Cardiac muscle cell (in vitro differentiated cells and primary cell): ENCODE results near the gene SIGLEC6. TPM values are rescaled to one million over a fixed set of nuclear protein-coding genes. Genes with fewer than 3 reads are reported as not detected.

Experiments used
- DNase-seq, 2 donors: peaks; one replicate each; pipeline versions ENCODE4 v3.0.0 to v3.0.0-alpha.2; 2010 to 2017; ENCODE audit warnings: low read depth in 1 of 2, low spot score in 1 of 2
- H3K27ac ChIP-seq: fragments of 200-600 bp; sonication (generic); 2 replicates; pipeline ENCODE4 v1.5.1; 2016
- H3K27me3 ChIP-seq: fragments of 200-600 bp; sonication (generic); 2 replicates; pipeline ENCODE4 v1.6.0; 2016; ENCODE audit warnings: control low read depth
- H3K36me3 ChIP-seq: fragments of 200-600 bp; sonication (generic); 2 replicates; pipeline ENCODE4 v1.5.1; 2016; ENCODE audit warnings: control low read depth
- H3K4me1 ChIP-seq: fragments of 200-600 bp; sonication (generic); 2 replicates; pipeline ENCODE4 v1.8.1; 2017; ENCODE audit warnings: low read depth, mild to moderate bottlenecking, mixed run types
- H3K4me3 ChIP-seq: fragments of 200-600 bp; sonication (generic); 2 replicates; pipeline ENCODE4 v1.5.1; 2016; ENCODE audit warnings: mild to moderate bottlenecking
- H3K9me3 ChIP-seq: fragments of 200-600 bp; sonication (generic); 2 replicates; pipeline ENCODE4 v1.5.1; 2017; ENCODE audit warnings: low read depth, mild to moderate bottlenecking, control low read depth
- CTCF ChIP-seq: IDR thresholded peaks from 2 replicates; pipeline ENCODE4 v1.5.1; 2012; ENCODE audit warnings: low read depth, mild to moderate bottlenecking, low read length
- polyA plus RNA-seq: library from polyadenylated mRNA; unstranded; fragments of >200 nt; fragmentation: Nextera tagmentation; extraction: Ambion mirVana; gene quantifications from 2 replicates; pipeline ENCODE4 v1.2.1, GENCODE V29; 2016
- total RNA-seq: library from RNA; depleted of rRNA; stranded (reverse); fragments of >200 nt; gene quantifications from 2 replicates; pipeline ENCODE4 v1.2.3, GENCODE V29; 2016

The SIGLEC6 gene
- not detected in 2 replicates for total RNA-seq
- polyA plus RNA-seq = not detected in 2 replicates

- Histone ChIP-seq H3K9me3 (no peaks in the 10 kb centered on the region), H3K4me3 (no peak within 1 kb of the TSS), H3K27me3 (no peaks in the 10 kb centered on the region), H3K4me1 (no peaks in the 10 kb centered on the region), H3K36me3 (no peaks in the 10 kb centered on the region), H3K27ac (no peak within 1 kb of the TSS)
- TF ChIP-seq CTCF = no peak
- no peak for DNase-seq
Observed at GRCh38 chr19:51531349-51532315, at the start of gene SIGLEC6. TSS of gene SIGLEC6 (minus strand) at chr19:51531670. CDS start at chr19:51531648, 22 bp downstream.

- Histone ChIP-seq H3K9me3 (no peaks in the 10 kb centered on the region), H3K36me3 (peaks cover 26% of the 10 kb centered on the region), H3K4me1 (no peaks in the 10 kb centered on the region), H3K27ac (no peak overlapping the region), H3K4me3 (no peak overlapping the region), H3K27me3 (no peaks in the 10 kb centered on the region)
- TF ChIP-seq CTCF = no peak
- DNase-seq = no peak
Observed at GRCh38 chr19:51576850-51577249, 45.4 kb upstream of the SIGLEC6 start.

- no peaks in the 10 kb centered on the region for H3K9me3 ChIP-seq
- DNase-seq = peak in 1 of 2 donors; percentile 27
- H3K27ac ChIP-seq = no peak overlapping the region
- peaks cover 8% of the 10 kb centered on the region for H3K27me3 ChIP-seq
- no peak for TF ChIP-seq CTCF
- no peak overlapping the region for H3K4me3 ChIP-seq
- H3K36me3 ChIP-seq = peaks cover 12% of the 10 kb centered on the region
- no peaks in the 10 kb centered on the region for H3K4me1 ChIP-seq
Observed at GRCh38 chr19:51573331-51573730, 41.9 kb upstream of the SIGLEC6 start.

DNA sequence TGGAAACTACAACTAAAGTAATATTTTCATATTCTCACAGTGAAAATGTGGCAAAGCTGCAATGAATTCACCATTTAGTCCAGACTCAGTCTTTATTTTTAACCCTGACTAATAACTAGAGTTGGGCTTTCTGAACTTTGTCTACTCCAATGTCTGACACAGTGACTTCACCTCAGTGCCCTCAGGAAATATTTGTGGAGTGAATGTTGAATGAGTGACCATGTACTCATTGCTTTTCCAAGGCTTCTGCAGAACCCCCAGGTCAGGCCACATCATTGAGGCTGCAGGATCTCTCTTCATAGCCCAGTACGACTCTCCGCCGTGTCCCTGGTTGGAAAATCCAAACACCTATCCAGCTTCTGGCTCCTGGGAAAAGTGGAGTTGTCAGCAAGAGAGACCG, 41.4 kb upstream of the SIGLEC6 start:
- DNase-seq = peak in 1 of 2 donors; percentile 32
- Histone ChIP-seq H3K9me3 (no peaks in the 10 kb centered on the region), H3K27ac (no peak overlapping the region), H3K27me3 (peaks cover 8% of the 10 kb centered on the region), H3K36me3 (peaks cover 12% of the 10 kb centered on the region), H3K4me3 (no peak overlapping the region), H3K4me1 (no peaks in the 10 kb centered on the region)
- TF ChIP-seq CTCF = no peak

DNA sequence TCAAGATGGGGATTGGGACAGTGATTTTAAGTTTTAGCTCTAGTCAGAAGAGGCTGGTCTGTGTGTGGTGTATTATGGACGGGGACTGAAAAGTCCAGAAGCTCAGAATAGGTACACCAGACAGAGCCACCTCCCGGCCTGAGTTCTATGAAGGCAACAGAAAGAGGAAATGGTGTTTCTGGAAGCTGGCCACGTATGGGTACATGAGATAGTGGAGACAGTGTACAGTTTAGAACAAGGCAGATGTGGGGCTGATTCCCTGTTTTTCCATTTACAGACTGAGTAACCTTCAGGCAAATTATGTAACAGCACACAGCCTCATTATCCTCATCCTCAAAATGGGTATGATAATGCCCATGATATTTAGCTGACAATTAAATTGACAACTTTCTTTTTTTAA, 40.9 kb upstream of the SIGLEC6 start:
- DNase-seq = peak in 1 of 2 donors; percentile 18
- no peak for TF ChIP-seq CTCF
- H3K36me3 ChIP-seq = peaks cover 12% of the 10 kb centered on the region
- no peak overlapping the region for H3K4me3 ChIP-seq
- H3K27me3 ChIP-seq = peaks cover 11% of the 10 kb centered on the region
- H3K27ac ChIP-seq = no peak overlapping the region
- H3K9me3 ChIP-seq = no peaks in the 10 kb centered on the region
- H3K4me1 ChIP-seq = no peaks in the 10 kb centered on the region
